Stimulated activated CD8-positive, alpha-beta memory T cell treated with anti-CD3 and anti-CD28 coated beads, Interleukin-2, amount 100 ng/mL, for 48 hours (primary cell): Measurements from ENCODE around the gene STK32A.

ENCODE experiments used
- DNase-seq, 2 donors: peaks; one replicate each; pipeline ENCODE4 v3.0.0-alpha.2; 2020; ENCODE audit warnings: low read depth in 2 of 2

STK32A gene

GRCh38 chr5:147391781-147392180, 157.0 kb downstream of the STK32A start:
- DNase-seq: no peak

GRCh38 chr5:147393874-147394672, 159.2 kb downstream of the STK32A start:
- DNase-seq: no peak

GRCh38 chr5:147396070-147396823, 161.4 kb downstream of the STK32A start:
- no peak for DNase-seq

DNA sequence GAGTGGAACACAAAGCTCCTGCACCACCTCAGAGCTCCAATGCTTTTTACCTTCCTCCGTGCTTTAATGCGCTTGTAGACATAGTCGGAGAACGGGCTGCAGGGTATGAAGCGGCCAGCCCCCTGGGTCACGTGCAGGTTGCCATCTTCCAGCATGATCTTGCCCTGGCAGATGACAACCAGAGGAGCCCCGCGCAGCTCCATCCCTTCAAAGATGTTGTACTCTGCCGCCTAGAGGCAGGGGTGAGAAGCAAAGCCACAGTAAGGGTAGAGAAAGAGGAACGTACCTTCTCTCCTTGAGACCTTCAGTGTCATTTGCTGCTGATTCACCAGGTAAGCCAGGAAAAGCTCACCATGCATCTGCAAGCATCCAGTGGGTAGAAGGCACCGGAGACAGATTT, 162.8 kb downstream of the STK32A start:
- DNase-seq: no peak

GRCh38 chr5:147398860-147399259, 164.0 kb downstream of the STK32A start:
- no peak for DNase-seq

- no peak for DNase-seq
These were observed 165.4 kb downstream of the STK32A start for GRCh38 chr5:147400126-147400809.

- DNase-seq: no peak
These were observed 166.1 kb downstream of the STK32A start for GRCh38 chr5:147400881-147401280.

GRCh38 chr5:147403651-147404640, 169.1 kb downstream of the STK32A start:
- DNase-seq: no peak

GRCh38 chr5:147404706-147405105, 169.9 kb downstream of the STK32A start:
- DNase-seq: no peak

DNA sequence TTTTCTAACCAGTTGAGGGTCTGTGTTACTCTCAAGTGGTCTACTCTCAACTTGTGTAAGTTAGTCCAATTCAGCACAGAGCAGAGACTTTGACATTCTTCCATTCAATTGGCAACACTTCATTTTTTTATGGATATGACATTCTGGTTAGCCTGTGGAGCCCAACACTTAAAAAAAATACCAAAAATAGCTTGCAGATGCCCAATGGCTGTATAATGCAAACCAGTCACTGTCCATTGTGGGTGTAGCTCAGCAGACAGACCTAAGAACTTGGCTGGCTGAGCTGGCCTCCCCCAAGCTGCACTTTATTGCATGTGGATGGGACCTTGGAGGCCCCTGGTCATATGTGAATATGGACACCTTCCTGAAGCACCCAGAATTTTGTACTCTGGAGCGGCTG, 171.8 kb downstream of the STK32A start:
- DNase-seq: no peak

DNA sequence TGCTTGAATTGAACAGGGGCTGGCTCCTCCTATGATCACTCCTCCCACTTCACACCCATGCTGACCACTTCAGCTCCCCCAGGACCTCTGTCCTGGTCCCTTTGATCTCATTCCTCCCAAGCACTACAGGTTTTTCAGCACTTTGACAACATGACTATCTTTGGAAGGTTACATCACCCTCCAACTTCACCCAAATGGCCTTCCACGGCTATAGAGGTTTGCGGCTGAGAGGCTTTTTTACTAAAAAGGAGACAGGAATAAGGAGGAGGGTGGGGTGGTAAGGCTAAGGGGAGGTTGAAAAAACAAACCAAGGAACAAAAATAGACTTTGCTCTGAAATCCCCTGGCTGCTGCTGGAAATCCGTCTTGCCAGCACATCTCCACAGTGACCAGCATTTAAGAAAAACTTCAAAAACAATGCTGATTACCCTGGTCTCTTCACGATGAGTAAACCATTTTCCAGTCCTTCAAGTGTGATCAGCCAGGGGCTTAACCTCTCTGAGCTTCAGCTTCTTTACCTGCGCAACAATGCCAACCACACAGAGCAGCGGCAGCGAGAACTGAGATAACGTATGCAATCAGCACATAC, 172.4 kb downstream of the STK32A start:
- no peak for DNase-seq

- DNase-seq: no peak
These were observed 174.2 kb downstream of the STK32A start for GRCh38 chr5:147408980-147409379.

DNA sequence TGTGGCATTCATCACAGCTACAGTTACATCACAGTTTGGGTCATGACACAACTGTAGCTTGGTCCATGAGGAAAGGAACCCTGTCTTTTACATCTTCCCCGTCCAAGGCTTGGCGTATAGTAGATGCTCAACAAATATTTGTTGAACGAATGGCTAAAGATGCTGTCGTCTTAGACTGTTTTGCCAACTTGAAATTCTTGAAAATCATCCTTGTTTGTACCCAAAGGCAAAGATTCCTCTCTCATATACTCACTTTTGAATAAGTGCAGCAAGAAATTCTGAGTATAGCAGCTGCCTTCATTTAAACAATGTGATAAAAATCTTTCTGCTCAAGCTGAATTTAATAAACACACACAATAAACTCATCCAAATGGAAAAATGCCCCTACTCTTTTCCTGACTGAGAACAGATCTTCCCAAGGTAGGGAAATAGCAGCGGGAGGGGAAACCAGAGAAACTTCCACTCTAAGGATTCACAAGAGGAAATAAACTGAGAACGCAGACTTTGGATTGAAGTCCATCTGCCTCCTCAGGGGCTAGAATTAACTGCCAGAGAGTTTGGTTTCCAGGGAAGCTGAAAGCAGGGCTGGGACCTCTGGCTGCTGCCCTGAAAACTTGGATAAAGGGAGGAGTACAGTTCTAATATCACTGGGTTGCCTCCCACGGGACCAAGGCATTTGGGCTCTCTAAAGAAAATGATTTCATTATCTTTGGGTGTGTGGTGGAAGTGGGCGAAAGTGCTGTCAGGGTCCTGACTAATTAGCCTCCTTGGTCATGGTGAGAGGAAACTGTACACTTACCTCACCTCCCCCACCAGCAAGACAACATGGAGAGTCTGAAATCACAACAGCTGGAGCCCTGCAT, 175.9 kb downstream of the STK32A start:
- DNase-seq: no peak

GRCh38 chr5:147411359-147412319, 176.8 kb downstream of the STK32A start:
- no peak for DNase-seq

DNA sequence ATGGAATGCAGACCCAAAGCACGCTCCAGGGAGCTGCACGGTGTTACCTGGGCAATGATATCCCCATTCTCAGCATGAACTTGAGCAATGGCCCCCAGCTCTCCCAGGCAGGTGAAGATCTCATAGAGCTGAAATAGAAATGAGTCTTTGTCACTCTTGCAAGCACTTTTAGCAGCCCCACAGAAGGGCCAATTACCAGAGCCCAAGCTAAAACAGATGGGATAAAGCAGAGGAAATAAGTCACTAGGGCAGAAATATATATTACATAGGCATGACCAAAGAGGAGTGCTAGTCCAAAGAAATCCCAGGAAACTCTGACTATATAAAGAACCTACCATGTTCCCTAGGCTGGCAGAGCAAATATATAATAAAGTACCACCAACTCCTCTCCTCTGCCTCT, 177.7 kb downstream of the STK32A start:
- no peak for DNase-seq

GRCh38 chr5:147413266-147413665, 178.4 kb downstream of the STK32A start:
- no peak for DNase-seq

DNA sequence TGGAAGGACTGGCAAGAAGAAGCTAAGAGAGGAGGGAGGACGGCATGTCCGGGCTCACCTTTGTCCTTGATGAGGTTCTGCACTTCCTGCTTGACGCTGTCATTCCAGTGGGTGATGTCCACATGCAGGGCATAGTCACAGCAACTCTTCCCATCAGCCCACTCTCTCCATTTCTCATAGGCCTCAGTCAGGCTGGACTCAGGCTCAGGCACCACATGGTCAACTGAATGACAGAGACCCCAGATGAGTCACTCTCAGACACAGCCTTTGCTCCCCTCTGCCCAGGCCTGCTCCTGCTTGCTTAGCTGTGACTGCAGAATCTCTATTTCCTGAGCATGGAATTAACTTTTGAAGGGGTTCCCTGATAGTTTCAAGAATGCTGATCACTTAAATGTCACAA, 180.8 kb downstream of the STK32A start:
- DNase-seq: no peak

DNA sequence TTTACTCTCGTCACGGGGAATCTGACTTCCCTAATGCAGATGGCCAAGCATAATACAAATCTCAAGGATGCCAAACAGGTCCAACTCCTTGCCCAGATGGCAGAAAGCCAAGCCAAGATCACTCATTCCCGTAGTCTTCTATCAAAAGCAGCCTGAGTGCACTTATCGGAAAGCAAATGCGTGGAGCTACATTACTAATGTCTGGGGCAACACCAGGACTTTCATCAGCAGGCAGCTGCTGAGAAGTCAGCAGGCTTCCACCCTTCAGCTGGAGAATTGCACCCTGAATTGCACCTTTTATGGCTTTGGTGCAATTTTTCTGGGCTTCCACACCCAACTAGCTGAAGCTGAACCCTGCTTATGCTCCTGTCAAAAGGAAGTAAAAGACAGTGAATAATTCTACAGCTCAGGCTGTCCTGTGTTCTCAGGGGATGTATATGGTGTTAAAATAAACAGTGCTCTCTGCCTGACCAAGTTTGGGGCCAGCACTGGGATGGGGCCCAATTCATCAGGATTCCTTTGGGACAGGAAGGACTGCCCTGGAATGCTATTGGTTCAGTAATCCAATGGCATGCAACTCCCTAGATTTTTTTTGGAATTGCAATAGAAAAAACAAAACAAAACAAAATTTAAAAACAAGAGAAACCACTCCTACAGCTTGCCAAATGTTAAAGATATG, 182.4 kb downstream of the STK32A start:
- DNase-seq: no peak
